GM23338 (cell line): Measurements from ENCODE around the gene PDZD8. TPM values are rescaled to one million over a fixed set of nuclear protein-coding genes. Genes with fewer than 3 reads are reported as not detected.
A peak's percentile ranks its signal among the peaks of the same experiment; 100 is the strongest.

Experiments used
- ATAC-seq: fragments of 200-7000 bp; cut with Tn5 transposase; 3 replicates; pipeline ENCODE4 v1.9.1; 2020
- DNase-seq: peaks from one replicate; pipeline ENCODE4 v3.0.0-alpha.2; 2015; ENCODE audit warnings: low spot score
- H2AFZ ChIP-seq: fragments of 200-600 bp; sonication (generic); 2 replicates; pipeline ENCODE4 v1.8.0; 2016; ENCODE audit warnings: antibody characterized with exemption, mild to moderate bottlenecking, moderate library complexity
- H3F3A ChIP-seq: fragments of 200-600 bp; sonication (generic); replicated peaks from 2 replicates; pipeline ENCODE4 v1.8.0; 2017; ENCODE audit warnings: antibody characterized with exemption, mixed run types, low read depth
- H3K27ac ChIP-seq: fragments of 200-600 bp; sonication (generic); 2 replicates; pipeline ENCODE4 v1.6.1; 2016; ENCODE audit warnings: low read depth
- H3K27me3 ChIP-seq: fragments of 200-600 bp; sonication (generic); 2 replicates; pipeline ENCODE4 v1.8.0; 2016; ENCODE audit warnings: mild to moderate bottlenecking, mixed run types, moderate library complexity; ENCODE audit not compliant: insufficient read depth
- H3K36me3 ChIP-seq: fragments of 200-600 bp; sonication (generic); 2 replicates; pipeline ENCODE4 v1.8.0; 2016; ENCODE audit warnings: mild to moderate bottlenecking; ENCODE audit not compliant: insufficient read depth
- H3K4me1 ChIP-seq: fragments of 200-600 bp; sonication (generic); 2 replicates; pipeline ENCODE4 v1.8.0; 2016; ENCODE audit warnings: mild to moderate bottlenecking, moderate library complexity; ENCODE audit not compliant: insufficient read depth
- H3K4me2 ChIP-seq: fragments of 200-600 bp; sonication (generic); 2 replicates; pipeline ENCODE4 v1.7.1; 2017; ENCODE audit warnings: mixed run types
- H3K4me3 ChIP-seq: fragments of 200-600 bp; sonication (generic); 2 replicates; pipeline ENCODE4 v1.6.1; 2016; ENCODE audit warnings: mixed run types
- H3K79me2 ChIP-seq: fragments of 200-600 bp; sonication (generic); replicated peaks from 2 replicates; pipeline ENCODE4 v1.8.0; 2017; ENCODE audit warnings: mild to moderate bottlenecking; ENCODE audit not compliant: insufficient read depth
- H3K9me2 ChIP-seq: fragments of 200-600 bp; sonication (generic); 2 replicates; pipeline ENCODE4 v1.8.0; 2017; ENCODE audit not compliant: insufficient read depth
- H4K20me1 ChIP-seq: fragments of 200-600 bp; sonication (generic); replicated peaks from 2 replicates; pipeline ENCODE4 v1.8.0; 2017; ENCODE audit warnings: mild to moderate bottlenecking; ENCODE audit not compliant: insufficient read depth
- H3K27ac Mint-ChIP-seq: 2 replicates; pipeline ENCODE4 v1.8.0; 2020; ENCODE audit warnings: inconsistent platforms, mild to moderate bottlenecking, moderate library complexity, mixed read lengths
- H3K27me3 Mint-ChIP-seq: 3 replicates; pipeline ENCODE4 v1.8.0; 2022; ENCODE audit warnings: low read depth, mild to moderate bottlenecking, moderate library complexity, mixed read lengths, inconsistent platforms; ENCODE audit not compliant: insufficient read depth, poor library complexity
- H3K36me3 Mint-ChIP-seq: 3 replicates; pipeline ENCODE4 v1.8.0; 2021; ENCODE audit warnings: low read depth, mild to moderate bottlenecking, inconsistent platforms, moderate library complexity, mixed read lengths
- H3K4me1 Mint-ChIP-seq: 3 replicates; pipeline ENCODE4 v1.8.0; 2020; ENCODE audit warnings: mild to moderate bottlenecking, inconsistent platforms, mixed read lengths
- H3K4me3 Mint-ChIP-seq: 3 replicates; pipeline ENCODE4 v1.8.0; 2021; ENCODE audit warnings: moderate library complexity, mild to moderate bottlenecking, inconsistent platforms, mixed read lengths
- H3K9me3 Mint-ChIP-seq: 3 replicates; pipeline ENCODE4 v1.8.0; 2020; ENCODE audit warnings: moderate library complexity, mild to moderate bottlenecking, inconsistent platforms, mixed read lengths
- CREB1 ChIP-seq: fragments of 250-450 bp; sonication (Bioruptor Pico); IDR thresholded peaks from 2 replicates; pipeline ENCODE4 v1.5.0; 2020; ENCODE audit warnings: low read depth, mild to moderate bottlenecking, moderate library complexity
- EZH2phosphoT487 ChIP-seq: fragments of 200-600 bp; sonication (generic); IDR thresholded peaks from one replicate; pipeline ENCODE4 v1.8.1; 2018; ENCODE audit warnings: antibody characterized with exemption; ENCODE audit not compliant: unreplicated experiment
- JUNB ChIP-seq: IDR thresholded peaks from one replicate; pipeline ENCODE4 v1.6.1; 2016; ENCODE audit warnings: antibody characterized with exemption; ENCODE audit not compliant: unreplicated experiment
- NANOG ChIP-seq: IDR thresholded peaks from 2 replicates; pipeline ENCODE4 v1.6.1; 2016; ENCODE audit warnings: antibody characterized with exemption, borderline replicate concordance
- STAT1 ChIP-seq: IDR thresholded peaks from one replicate; pipeline ENCODE4 v1.6.1; 2016; ENCODE audit warnings: antibody characterized with exemption; ENCODE audit not compliant: unreplicated experiment
- ZNF114 ChIP-seq: fragments of 250-450 bp; sonication (Bioruptor Pico); IDR thresholded peaks from 2 replicates; pipeline ENCODE4 v1.5.0; 2020; ENCODE audit warnings: mild to moderate bottlenecking, moderate library complexity
- ZNF331 ChIP-seq: fragments of 250-450 bp; sonication (Bioruptor Pico); IDR thresholded peaks from 2 replicates; pipeline ENCODE4 v1.5.0; 2020; ENCODE audit warnings: low read depth, mild to moderate bottlenecking, moderate library complexity
- polyA plus RNA-seq: library from polyadenylated mRNA; unstranded; fragments of >200 nt; fragmentation: Nextera tagmentation; extraction: Ambion mirVana; gene quantifications from 2 replicates; pipeline ENCODE4 v1.2.1, GENCODE V29; 2016
- total RNA-seq: library from RNA; depleted of rRNA; stranded (reverse); fragments of >200 nt; shearing (Covaris generic); gene quantifications from 2 replicates; pipeline ENCODE4 v1.2.3, GENCODE V29; 2014
- TF ChIP-seq, protein P1 (sequence below): IDR thresholded peaks from 2 replicates; pipeline ENCODE4 v1.6.1; 2016; ENCODE audit warnings: antibody characterized with exemption
- TF ChIP-seq, protein P2 (sequence below), 2 experiments: fragments of 200-600 bp in 1 of 2; sonication (generic) in 1 of 2; conservative IDR thresholded peaks; 2 replicates each; pipeline versions ENCODE4 v1.5.1 to v1.6.1; 2016 to 2017; ENCODE audit warnings: antibody characterized with exemption in 2 of 2, low read depth in 2 of 2, mild to moderate bottlenecking in 2 of 2, moderate library complexity in 1 of 2
- TF ChIP-seq, protein P3 (sequence below): IDR thresholded peaks from one replicate; pipeline ENCODE4 v1.6.1; 2018; ENCODE audit warnings: antibody characterized with exemption; ENCODE audit not compliant: unreplicated experiment
- TF ChIP-seq, protein P4 (sequence below): fragments of 250-450 bp; sonication (Bioruptor Pico); IDR thresholded peaks from 2 replicates; pipeline ENCODE4 v1.5.0; 2020; ENCODE audit warnings: mild to moderate bottlenecking, moderate library complexity

The PDZD8 gene
- total and polyA plus RNA-seq, 2 experiments from 2014 or later, result 11.4 to 28.6 TPM

DNA sequence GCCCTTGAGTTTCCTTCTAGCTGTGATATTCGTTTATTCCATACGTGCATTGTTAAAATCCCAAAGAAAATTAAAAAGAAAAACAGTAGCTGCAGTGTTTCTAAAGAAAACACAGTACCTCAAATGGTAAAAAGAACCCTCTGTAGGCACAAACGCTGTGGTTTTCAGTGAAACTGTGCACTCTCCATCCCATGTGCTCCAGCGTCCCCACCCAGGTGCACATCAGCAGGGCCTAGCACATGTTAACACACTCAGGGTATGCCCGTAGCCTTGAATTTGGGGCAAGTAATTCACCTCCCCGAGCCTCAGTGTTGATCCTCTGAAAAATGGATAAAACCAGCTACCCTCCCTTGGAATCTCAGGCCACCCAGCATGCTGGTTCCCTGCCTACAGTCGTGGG lies 124.8 kb downstream of the PDZD8 start:
- H3K9me2 ChIP-seq, result no peaks in the 10 kb centered on the region
- Mint-ChIP-seq H3K36me3 (no peaks in the 10 kb centered on the region; the same call in 2 of the 3 replicates), H3K9me3 (no peaks in the 10 kb centered on the region), H3K4me3 (no peak overlapping the region), H3K4me1 (peaks cover 21% of the 10 kb centered on the region), H3K27me3 (peaks cover 6% of the 10 kb centered on the region), H3K27ac (no peak overlapping the region)
- DNase-seq (peak; percentile 16), ATAC-seq (peak; percentile 27; the same call in 1 of the 3 replicates)
- TF ChIP-seq CREB1 (CRISPR knock-in tag) (no peak), NANOG (no peak), EZH2phosphoT487 (no peak), STAT1 (no peak), JUNB (no peak), ZNF331 (CRISPR knock-in tag) (no peak), ZNF114 (CRISPR knock-in tag) (no peak)
- TF ChIP-seq, protein P1, sequence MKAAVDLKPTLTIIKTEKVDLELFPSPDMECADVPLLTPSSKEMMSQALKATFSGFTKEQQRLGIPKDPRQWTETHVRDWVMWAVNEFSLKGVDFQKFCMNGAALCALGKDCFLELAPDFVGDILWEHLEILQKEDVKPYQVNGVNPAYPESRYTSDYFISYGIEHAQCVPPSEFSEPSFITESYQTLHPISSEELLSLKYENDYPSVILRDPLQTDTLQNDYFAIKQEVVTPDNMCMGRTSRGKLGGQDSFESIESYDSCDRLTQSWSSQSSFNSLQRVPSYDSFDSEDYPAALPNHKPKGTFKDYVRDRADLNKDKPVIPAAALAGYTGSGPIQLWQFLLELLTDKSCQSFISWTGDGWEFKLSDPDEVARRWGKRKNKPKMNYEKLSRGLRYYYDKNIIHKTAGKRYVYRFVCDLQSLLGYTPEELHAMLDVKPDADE, result no peak
- TF ChIP-seq, protein P2, sequence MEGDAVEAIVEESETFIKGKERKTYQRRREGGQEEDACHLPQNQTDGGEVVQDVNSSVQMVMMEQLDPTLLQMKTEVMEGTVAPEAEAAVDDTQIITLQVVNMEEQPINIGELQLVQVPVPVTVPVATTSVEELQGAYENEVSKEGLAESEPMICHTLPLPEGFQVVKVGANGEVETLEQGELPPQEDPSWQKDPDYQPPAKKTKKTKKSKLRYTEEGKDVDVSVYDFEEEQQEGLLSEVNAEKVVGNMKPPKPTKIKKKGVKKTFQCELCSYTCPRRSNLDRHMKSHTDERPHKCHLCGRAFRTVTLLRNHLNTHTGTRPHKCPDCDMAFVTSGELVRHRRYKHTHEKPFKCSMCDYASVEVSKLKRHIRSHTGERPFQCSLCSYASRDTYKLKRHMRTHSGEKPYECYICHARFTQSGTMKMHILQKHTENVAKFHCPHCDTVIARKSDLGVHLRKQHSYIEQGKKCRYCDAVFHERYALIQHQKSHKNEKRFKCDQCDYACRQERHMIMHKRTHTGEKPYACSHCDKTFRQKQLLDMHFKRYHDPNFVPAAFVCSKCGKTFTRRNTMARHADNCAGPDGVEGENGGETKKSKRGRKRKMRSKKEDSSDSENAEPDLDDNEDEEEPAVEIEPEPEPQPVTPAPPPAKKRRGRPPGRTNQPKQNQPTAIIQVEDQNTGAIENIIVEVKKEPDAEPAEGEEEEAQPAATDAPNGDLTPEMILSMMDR (conservative IDR thresholded peaks at IDR 0.05; ENCODE audit: low read depth in 2 of 2), result no peak
- TF ChIP-seq, protein P3, sequence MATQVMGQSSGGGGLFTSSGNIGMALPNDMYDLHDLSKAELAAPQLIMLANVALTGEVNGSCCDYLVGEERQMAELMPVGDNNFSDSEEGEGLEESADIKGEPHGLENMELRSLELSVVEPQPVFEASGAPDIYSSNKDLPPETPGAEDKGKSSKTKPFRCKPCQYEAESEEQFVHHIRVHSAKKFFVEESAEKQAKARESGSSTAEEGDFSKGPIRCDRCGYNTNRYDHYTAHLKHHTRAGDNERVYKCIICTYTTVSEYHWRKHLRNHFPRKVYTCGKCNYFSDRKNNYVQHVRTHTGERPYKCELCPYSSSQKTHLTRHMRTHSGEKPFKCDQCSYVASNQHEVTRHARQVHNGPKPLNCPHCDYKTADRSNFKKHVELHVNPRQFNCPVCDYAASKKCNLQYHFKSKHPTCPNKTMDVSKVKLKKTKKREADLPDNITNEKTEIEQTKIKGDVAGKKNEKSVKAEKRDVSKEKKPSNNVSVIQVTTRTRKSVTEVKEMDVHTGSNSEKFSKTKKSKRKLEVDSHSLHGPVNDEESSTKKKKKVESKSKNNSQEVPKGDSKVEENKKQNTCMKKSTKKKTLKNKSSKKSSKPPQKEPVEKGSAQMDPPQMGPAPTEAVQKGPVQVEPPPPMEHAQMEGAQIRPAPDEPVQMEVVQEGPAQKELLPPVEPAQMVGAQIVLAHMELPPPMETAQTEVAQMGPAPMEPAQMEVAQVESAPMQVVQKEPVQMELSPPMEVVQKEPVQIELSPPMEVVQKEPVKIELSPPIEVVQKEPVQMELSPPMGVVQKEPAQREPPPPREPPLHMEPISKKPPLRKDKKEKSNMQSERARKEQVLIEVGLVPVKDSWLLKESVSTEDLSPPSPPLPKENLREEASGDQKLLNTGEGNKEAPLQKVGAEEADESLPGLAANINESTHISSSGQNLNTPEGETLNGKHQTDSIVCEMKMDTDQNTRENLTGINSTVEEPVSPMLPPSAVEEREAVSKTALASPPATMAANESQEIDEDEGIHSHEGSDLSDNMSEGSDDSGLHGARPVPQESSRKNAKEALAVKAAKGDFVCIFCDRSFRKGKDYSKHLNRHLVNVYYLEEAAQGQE, result no peak
- TF ChIP-seq, protein P4, sequence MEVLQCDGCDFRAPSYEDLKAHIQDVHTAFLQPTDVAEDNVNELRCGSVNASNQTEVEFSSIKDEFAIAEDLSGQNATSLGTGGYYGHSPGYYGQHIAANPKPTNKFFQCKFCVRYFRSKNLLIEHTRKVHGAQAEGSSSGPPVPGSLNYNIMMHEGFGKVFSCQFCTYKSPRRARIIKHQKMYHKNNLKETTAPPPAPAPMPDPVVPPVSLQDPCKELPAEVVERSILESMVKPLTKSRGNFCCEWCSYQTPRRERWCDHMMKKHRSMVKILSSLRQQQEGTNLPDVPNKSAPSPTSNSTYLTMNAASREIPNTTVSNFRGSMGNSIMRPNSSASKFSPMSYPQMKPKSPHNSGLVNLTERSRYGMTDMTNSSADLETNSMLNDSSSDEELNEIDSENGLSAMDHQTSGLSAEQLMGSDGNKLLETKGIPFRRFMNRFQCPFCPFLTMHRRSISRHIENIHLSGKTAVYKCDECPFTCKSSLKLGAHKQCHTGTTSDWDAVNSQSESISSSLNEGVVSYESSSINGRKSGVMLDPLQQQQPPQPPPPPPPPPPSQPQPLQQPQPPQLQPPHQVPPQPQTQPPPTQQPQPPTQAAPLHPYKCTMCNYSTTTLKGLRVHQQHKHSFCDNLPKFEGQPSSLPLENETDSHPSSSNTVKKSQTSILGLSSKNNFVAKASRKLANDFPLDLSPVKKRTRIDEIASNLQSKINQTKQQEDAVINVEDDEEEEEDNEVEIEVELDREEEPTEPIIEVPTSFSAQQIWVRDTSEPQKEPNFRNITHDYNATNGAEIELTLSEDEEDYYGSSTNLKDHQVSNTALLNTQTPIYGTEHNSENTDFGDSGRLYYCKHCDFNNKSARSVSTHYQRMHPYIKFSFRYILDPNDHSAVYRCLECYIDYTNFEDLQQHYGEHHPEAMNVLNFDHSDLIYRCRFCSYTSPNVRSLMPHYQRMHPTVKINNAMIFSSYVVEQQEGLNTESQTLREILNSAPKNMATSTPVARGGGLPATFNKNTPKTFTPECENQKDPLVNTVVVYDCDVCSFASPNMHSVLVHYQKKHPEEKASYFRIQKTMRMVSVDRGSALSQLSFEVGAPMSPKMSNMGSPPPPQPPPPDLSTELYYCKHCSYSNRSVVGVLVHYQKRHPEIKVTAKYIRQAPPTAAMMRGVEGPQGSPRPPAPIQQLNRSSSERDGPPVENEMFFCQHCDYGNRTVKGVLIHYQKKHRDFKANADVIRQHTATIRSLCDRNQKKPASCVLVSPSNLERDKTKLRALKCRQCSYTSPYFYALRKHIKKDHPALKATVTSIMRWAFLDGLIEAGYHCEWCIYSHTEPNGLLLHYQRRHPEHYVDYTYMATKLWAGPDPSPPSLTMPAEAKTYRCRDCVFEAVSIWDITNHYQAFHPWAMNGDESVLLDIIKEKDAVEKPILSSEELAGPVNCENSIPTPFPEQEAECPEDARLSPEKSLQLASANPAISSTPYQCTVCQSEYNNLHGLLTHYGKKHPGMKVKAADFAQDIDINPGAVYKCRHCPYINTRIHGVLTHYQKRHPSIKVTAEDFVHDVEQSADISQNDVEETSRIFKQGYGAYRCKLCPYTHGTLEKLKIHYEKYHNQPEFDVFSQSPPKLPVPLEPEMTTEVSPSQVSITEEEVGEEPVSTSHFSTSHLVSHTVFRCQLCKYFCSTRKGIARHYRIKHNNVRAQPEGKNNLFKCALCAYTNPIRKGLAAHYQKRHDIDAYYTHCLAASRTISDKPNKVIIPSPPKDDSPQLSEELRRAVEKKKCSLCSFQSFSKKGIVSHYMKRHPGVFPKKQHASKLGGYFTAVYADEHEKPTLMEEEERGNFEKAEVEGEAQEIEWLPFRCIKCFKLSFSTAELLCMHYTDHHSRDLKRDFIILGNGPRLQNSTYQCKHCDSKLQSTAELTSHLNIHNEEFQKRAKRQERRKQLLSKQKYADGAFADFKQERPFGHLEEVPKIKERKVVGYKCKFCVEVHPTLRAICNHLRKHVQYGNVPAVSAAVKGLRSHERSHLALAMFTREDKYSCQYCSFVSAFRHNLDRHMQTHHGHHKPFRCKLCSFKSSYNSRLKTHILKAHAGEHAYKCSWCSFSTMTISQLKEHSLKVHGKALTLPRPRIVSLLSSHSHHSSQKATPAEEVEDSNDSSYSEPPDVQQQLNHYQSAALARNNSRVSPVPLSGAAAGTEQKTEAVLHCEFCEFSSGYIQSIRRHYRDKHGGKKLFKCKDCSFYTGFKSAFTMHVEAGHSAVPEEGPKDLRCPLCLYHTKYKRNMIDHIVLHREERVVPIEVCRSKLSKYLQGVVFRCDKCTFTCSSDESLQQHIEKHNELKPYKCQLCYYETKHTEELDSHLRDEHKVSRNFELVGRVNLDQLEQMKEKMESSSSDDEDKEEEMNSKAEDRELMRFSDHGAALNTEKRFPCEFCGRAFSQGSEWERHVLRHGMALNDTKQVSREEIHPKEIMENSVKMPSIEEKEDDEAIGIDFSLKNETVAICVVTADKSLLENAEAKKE (CRISPR knock-in tag), result no peak
- H3K27ac ChIP-seq, result no peak overlapping the region
- peaks cover 7% of the 10 kb centered on the region; the same call in 1 of the 2 replicates for H3K4me1 ChIP-seq
- no peaks in the 10 kb centered on the region for H3K79me2 ChIP-seq
- H3K27me3 ChIP-seq, result no peaks in the 10 kb centered on the region
- H3K4me2 ChIP-seq, result no peak overlapping the region
- no peak overlapping the region for H2AFZ ChIP-seq
- H4K20me1 ChIP-seq, result peaks cover 5% of the 10 kb centered on the region; the same call in 1 of the 2 replicates
- H3K36me3 ChIP-seq, result no peaks in the 10 kb centered on the region
- H3K4me3 ChIP-seq, result no peak overlapping the region
- no peaks in the 10 kb centered on the region for H3F3A ChIP-seq
